Spinal cord (tissue), 10 donors: Measurements from ENCODE around the gene SOS1. TPM values are rescaled to one million over a fixed set of nuclear protein-coding genes. Genes with fewer than 3 reads are reported as not detected.

ENCODE experiments used
- DNase-seq, 6 donors: peaks; one replicate each; pipeline versions ENCODE4 v3.0.0 to v3.0.0-alpha.2; 2013 to 2015; ENCODE audit warnings: low spot score in 6 of 6, low read depth in 4 of 6
- H3K27ac ChIP-seq: one replicate; pipeline ENCODE4 v1.5.1; 2013; ENCODE audit warnings: low read depth, low read length, control low read depth
- H3K27me3 ChIP-seq: one replicate; pipeline ENCODE4 v1.6.1; 2013; ENCODE audit warnings: low read length; ENCODE audit not compliant: control insufficient read depth, insufficient read depth
- H3K36me3 ChIP-seq: one replicate; pipeline ENCODE4 v1.6.1; 2013; ENCODE audit warnings: low read length; ENCODE audit not compliant: control insufficient read depth, insufficient read depth
- H3K4me1 ChIP-seq: one replicate; pipeline ENCODE4 v1.6.1; 2013; ENCODE audit warnings: low read length; ENCODE audit not compliant: control insufficient read depth, insufficient read depth
- H3K4me3 ChIP-seq: one replicate; pipeline ENCODE4 v1.5.1; 2013; ENCODE audit warnings: low read depth, low read length, control low read depth
- H3K9me3 ChIP-seq: one replicate; pipeline ENCODE4 v1.6.1; 2013; ENCODE audit warnings: low read length; ENCODE audit not compliant: control insufficient read depth, insufficient read depth
- WGBS: methylation state at CpG from one replicate; pipeline ENCODE4 v1.1.5; 2013; ENCODE audit warnings: missing lambda C conversion rate; ENCODE audit not compliant: insufficient coverage; 5-methylcytosine and 5-hydroxymethylcytosine counted together
- polyA plus RNA-seq, 2 donors: library from polyadenylated mRNA; unstranded; fragments of 120-200 nt; gene quantifications; one replicate each; pipeline ENCODE4 v1.2.1, GENCODE V29; 2013; ENCODE audit not compliant: insufficient read length in 2 of 2
- small RNA-seq: library from RNA; depleted of rRNA; stranded (forward); fragments of <200 nt; gene quantifications from one replicate; pipeline ENCODE3, GENCODE V24; 2014; ENCODE audit warnings: low replicate concordance
- total RNA-seq, 2 donors: library from RNA; depleted of rRNA in 1 of 2; stranded (reverse); fragments of 120-200 nt in 1 of 2; fragments of >200 nt in 1 of 2; gene quantifications; one replicate each; pipeline versions ENCODE4 v1.2.3 to v1.2.4, GENCODE V29; 2013 to 2014
- donor health status: healthy.

SOS1 gene
- total and polyA plus RNA-seq, 4 donors: 29.8 to 61.4 (median 35.9) TPM

GRCh38 chr2:38932586-38932985 lies 188.3 kb downstream of the SOS1 start:
- Histone ChIP-seq H3K27me3 (no peaks in the 10 kb centered on the region), H3K4me1 (no peaks in the 10 kb centered on the region), H3K36me3 (no peaks in the 10 kb centered on the region), H3K9me3 (no peaks in the 10 kb centered on the region), H3K4me3 (no peak overlapping the region), H3K27ac (no peak overlapping the region)
- no peak for DNase-seq
- WGBS: no CpG with 5 or more reads among the region's 1 CpG

Small RNAs within 50 kb of the gene (small RNA-seq; reads per million reads assigned to genes)
- gene HSPE1P13: not detected
- not detected for gene RF00019
- not detected for gene RN7SL96P
- not detected for gene RNU6-198P

Other genes with a start within 250 kb of the SOS1 start
- gene DHX57, start 245.1 kb downstream of the SOS1 start, total RNA-seq: 10 to 100 TPM; 31.8 to 37.8 TPM
- 10 to 100 TPM; 38.3 to 40.8 TPM for gene DHX57, start 245.1 kb downstream of the SOS1 start, polyA plus RNA-seq
- 10 to 100 TPM; 16.7 to 60.2 TPM for gene MORN2, start 245.1 kb downstream of the SOS1 start, total RNA-seq
- gene MORN2, start 245.1 kb downstream of the SOS1 start, polyA plus RNA-seq: 10 to 100 TPM; 42.1 to 47.1 TPM
- 1 to 10 TPM; 4.0 to 4.7 TPM for gene ARHGEF33, start 231.2 kb downstream of the SOS1 start, total RNA-seq
- 1 to 10 TPM; 4.7 to 5.5 TPM for gene ARHGEF33, start 231.2 kb downstream of the SOS1 start, polyA plus RNA-seq
- gene CDKL4, start 122.9 kb upstream of the SOS1 start, total RNA-seq: 1 to 10 TPM; 3.7 to 9.1 TPM
- gene CDKL4, start 122.9 kb upstream of the SOS1 start, polyA plus RNA-seq: 1 to 10 TPM; 1.2 to 1.3 TPM